ENCODE measurements around the gene PEX5L.

GRCh38 chr3:179801263-179801662, 235.5 kb downstream of the PEX5L start:
- TF ChIP-seq POLR2AphosphoS5 (IDR thresholded peaks at IDR 0.05; ENCODE audit: low read depth, low read length), result no peak
- TF ChIP-seq POLR2A (IDR thresholded peaks at IDR 0.05; ENCODE audit: low read depth, low read length), result no peak
- TF ChIP-seq TAF1 (IDR thresholded peaks at IDR 0.05; ENCODE audit: borderline replicate concordance, low read depth, low read length), result no peak
